OCI-LY7 (cell line): Measurements from ENCODE around the gene PALD1. TPM values are rescaled to one million over a fixed set of nuclear protein-coding genes. Genes with fewer than 3 reads are reported as not detected.

Experiments used
- BruUV-seq: library from RNA; stranded (reverse); fragments of 400-500 nt; replicated peaks from 2 replicates; lab custom pipeline; 2021; lab: Mats Ljungman, UMichigan
- CTCF ChIA-PET: fragments of 300-600 bp; sonication (Branson Sonifier 250); formaldehyde crosslinking; loops from one replicate; lab custom pipeline; 2022; ENCODE audit warnings: antibody characterized with exemption; ENCODE audit not compliant: unreplicated experiment; lab: Charles Lee
- POLR2A ChIA-PET: fragments of 300-600 bp; sonication (Branson Sonifier 250); formaldehyde crosslinking; loops from one replicate; lab custom pipeline; 2022; ENCODE audit warnings: antibody characterized with exemption; lab: Charles Lee
- DNase-seq: peaks from one replicate; pipeline ENCODE4 v3.0.0-alpha.2; 2015; ENCODE audit warnings: low spot score
- H2AFZ ChIP-seq: fragments of 200-600 bp; sonication (generic), shearing (Covaris generic); 2 replicates; pipeline ENCODE4 v1.6.1; 2014; ENCODE audit warnings: mild to moderate bottlenecking, antibody characterized with exemption, low read length, moderate library complexity
- H3K27ac ChIP-seq: fragments of 200-600 bp; sonication (generic); 2 replicates; pipeline ENCODE4 v1.5.1; 2014; ENCODE audit warnings: mixed run types, low read depth, mild to moderate bottlenecking, moderate library complexity, low read length, inconsistent platforms; ENCODE audit not compliant: poor library complexity, severe bottlenecking
- H3K36me3 ChIP-seq: fragments of 200-600 bp; sonication (generic); 2 replicates; pipeline ENCODE4 v1.6.1; 2014; ENCODE audit warnings: mild to moderate bottlenecking, antibody characterized with exemption, low read length, moderate library complexity, mixed read lengths; ENCODE audit not compliant: insufficient read depth
- H3K4me1 ChIP-seq: fragments of 200-600 bp; sonication (generic); 2 replicates; pipeline ENCODE4 v1.5.1; 2014; ENCODE audit warnings: mild to moderate bottlenecking, low read length; ENCODE audit not compliant: insufficient read depth, poor library complexity, severe bottlenecking
- H3K4me2 ChIP-seq: fragments of 200-600 bp; sonication (generic); 2 replicates; pipeline ENCODE4 v1.6.1; 2014; ENCODE audit warnings: mild to moderate bottlenecking, low read length
- H3K4me3 ChIP-seq: fragments of 200-600 bp; sonication (generic); 2 replicates; pipeline ENCODE4 v1.5.1; 2014; ENCODE audit warnings: mild to moderate bottlenecking, low read depth, low read length; ENCODE audit not compliant: poor library complexity, severe bottlenecking
- H3K79me2 ChIP-seq: fragments of 200-600 bp; sonication (generic); 2 replicates; pipeline ENCODE4 v1.6.1; 2016; ENCODE audit warnings: low read depth, mild to moderate bottlenecking, low read length, moderate library complexity, mixed read lengths; ENCODE audit not compliant: insufficient read depth
- H3K9me2 ChIP-seq: fragments of 200-600 bp; sonication (generic); 2 replicates; pipeline ENCODE4 v1.6.1; 2016; ENCODE audit warnings: mild to moderate bottlenecking, low read length, mixed read lengths; ENCODE audit not compliant: insufficient read depth
- H3K9me3 ChIP-seq: fragments of 200-600 bp; sonication (generic); 2 replicates; pipeline ENCODE4 v1.6.1; 2014; ENCODE audit warnings: mild to moderate bottlenecking, mixed run types, low read length, mixed read lengths
- H4K20me1 ChIP-seq: fragments of 200-600 bp; sonication (generic); 2 replicates; pipeline ENCODE4 v1.6.1; 2014; ENCODE audit warnings: mild to moderate bottlenecking, antibody characterized with exemption, low read length, moderate library complexity, mixed read lengths; ENCODE audit not compliant: insufficient read depth
- CTCF ChIP-seq: fragments of 200-600 bp; sonication (generic); conservative IDR thresholded peaks from 2 replicates; pipeline ENCODE4 v1.5.1; 2014; ENCODE audit warnings: mild to moderate bottlenecking, antibody characterized with exemption, low read length, moderate library complexity, mixed read lengths
- EZH2phosphoT487 ChIP-seq: fragments of 200-600 bp; sonication (generic); IDR thresholded peaks from 2 replicates; pipeline ENCODE4 v1.6.1; 2018; ENCODE audit warnings: low read depth, borderline replicate concordance, mild to moderate bottlenecking, mixed run types, antibody characterized with exemption, low read length, moderate library complexity, mixed read lengths
- intact Hi-C: fragments of 100-400 bp; cut with micrococcal nuclease; formaldehyde crosslinking; loops from one replicate; pipeline ENCODE4 v1.10.0; 2022; ENCODE audit not compliant: unreplicated experiment
- total RNA-seq, 2 experiments: library from RNA; depleted of rRNA in 1 of 2; stranded (reverse); fragments of >200 nt in 1 of 2; shearing (Covaris generic) in 1 of 2; gene quantifications; 2 replicates each; pipeline ENCODE4 v1.2.3, GENCODE V29; 2014 to 2022

PALD1 gene
- total RNA-seq, 2 experiments from 2014 or later = 52.7 to 66.7 TPM

GRCh38 chr10:70564113-70564725 lies 85.7 kb downstream of the PALD1 start:
- no peak for TF ChIP-seq CTCF
- BruUV-seq = no TSS peak
- CTCF ChIA-PET = no interaction called here
- peaks cover 45% of the 10 kb centered on the region; the same call in 1 of the 2 replicates for H3K36me3 ChIP-seq
- no peak for DNase-seq
- intact Hi-C loops = no loop called here
- peaks cover 46% of the 10 kb centered on the region for H3K4me1 ChIP-seq
- no peaks in the 10 kb centered on the region for H3K79me2 ChIP-seq
- no peaks in the 10 kb centered on the region for H3K9me3 ChIP-seq
- no peaks in the 10 kb centered on the region for H4K20me1 ChIP-seq
- no peak overlapping the region for H3K4me3 ChIP-seq
- no peaks in the 10 kb centered on the region for H3K9me2 ChIP-seq
- no peak overlapping the region for H3K4me2 ChIP-seq
- no peak overlapping the region for H3K27ac ChIP-seq
- no peak overlapping the region for H2AFZ ChIP-seq
- POLR2A ChIA-PET = interaction anchor here (1.4 kb wide), 1 partner anchor 12 kb away, joined by 4 read pairs; no protein-coding TSS in a partner anchor

GRCh38 chr10:70564901-70565351 lies 86.4 kb downstream of the PALD1 start:
- TF ChIP-seq EZH2phosphoT487 (no peak), CTCF (peak; percentile 73)
- intact Hi-C loops = no loop called here
- Histone ChIP-seq H3K4me3 (no peak overlapping the region), H3K36me3 (peaks cover 52% of the 10 kb centered on the region; the same call in 1 of the 2 replicates), H3K9me3 (no peaks in the 10 kb centered on the region), H3K4me1 (peaks cover 39% of the 10 kb centered on the region), H3K27ac (no peak overlapping the region), H3K4me2 (no peak overlapping the region), H2AFZ (no peak overlapping the region), H4K20me1 (no peaks in the 10 kb centered on the region), H3K9me2 (no peaks in the 10 kb centered on the region), H3K79me2 (no peaks in the 10 kb centered on the region)
- CTCF ChIA-PET = no interaction called here
- POLR2A ChIA-PET = interaction anchor here (0.8 to 1.4 kb wide), 2 partner anchors 9 to 11 kb away, joined by 3 to 4 read pairs; no protein-coding TSS in a partner anchor
- BruUV-seq = no TSS peak
- peak; percentile 63 for DNase-seq
